T-cell (primary cell): ENCODE results near the gene ABCC3. TPM values are rescaled to one million over a fixed set of nuclear protein-coding genes. Genes with fewer than 3 reads are reported as not detected.

Experiments
- ATAC-seq, 4 experiments: fragments of 200-7000 bp in 3 of 4; fragments of 150-1000 bp in 1 of 4; cut with Tn5 transposase; replicated peaks in 1 of 4; 1 replicate in 3 of 4; 2 replicates in 1 of 4; pipeline ENCODE4 v1.10.0; 2021; ENCODE audit warnings: moderate library complexity in 3 of 4, mild to moderate bottlenecking in 2 of 4, moderate number of reproducible peaks in 1 of 4
- CTCF ChIA-PET, 2 donors: fragments of 300-600 bp; sonication (Branson Sonifier 250); formaldehyde crosslinking; loops; one replicate each; lab custom pipeline; 2022; ENCODE audit warnings: antibody characterized with exemption in 2 of 2; lab: Charles Lee
- POLR2A ChIA-PET, 2 donors: fragments of 300-600 bp; sonication (Branson Sonifier 250); formaldehyde crosslinking; loops; one replicate each; lab custom pipeline; 2022; ENCODE audit warnings: antibody characterized with exemption in 2 of 2; lab: Charles Lee
- DNase-seq, 35 experiments: peaks; one replicate each; pipeline versions ENCODE4 v3.0.0 to v3.0.0-alpha.2; 2013 to 2023
- H3K27ac ChIP-seq: one replicate; pipeline ENCODE4 v1.5.1; 2013; ENCODE audit warnings: low read length
- H3K27me3 ChIP-seq, 2 experiments: replicated peaks in 1 of 2; 1 replicate in 1 of 2; 2 replicates in 1 of 2; pipeline versions ENCODE4 v1.6.1 to v1.7.0; 2013; ENCODE audit warnings: low read length in 1 of 2, mixed read lengths in 1 of 2; ENCODE audit not compliant: control insufficient read depth in 2 of 2, insufficient read depth in 2 of 2; ENCODE audit errors: extremely low read depth in 1 of 2
- H3K36me3 ChIP-seq, 2 donors: 1 replicate in 1 of 2; 2 replicates in 1 of 2; pipeline versions ENCODE4 v1.6.1 to v1.7.0; 2013; ENCODE audit warnings: low read length in 1 of 2; ENCODE audit not compliant: control insufficient read depth in 2 of 2, insufficient read depth in 1 of 2; ENCODE audit errors: extremely low read depth in 1 of 2
- H3K4me1 ChIP-seq, 2 experiments: 1 replicate in 1 of 2; 2 replicates in 1 of 2; pipeline versions ENCODE4 v1.6.1 to v1.7.0; 2013; ENCODE audit warnings: low read length in 2 of 2, mixed read lengths in 1 of 2; ENCODE audit not compliant: insufficient read depth in 2 of 2, control insufficient read depth in 1 of 2; ENCODE audit errors: extremely low read depth in 1 of 2
- H3K4me3 ChIP-seq, 2 donors: 1 replicate in 1 of 2; 2 replicates in 1 of 2; pipeline versions ENCODE4 v1.5.1 to v1.7.0; 2013; ENCODE audit warnings: mild to moderate bottlenecking in 2 of 2, low read length in 1 of 2, moderate library complexity in 1 of 2; ENCODE audit not compliant: control insufficient read depth in 1 of 2; ENCODE audit errors: extremely low read depth in 1 of 2
- H3K9me3 ChIP-seq: 2 replicates; pipeline ENCODE4 v1.7.0; 2013
- H3K27ac Mint-ChIP-seq, 2 donors: one replicate each; pipeline ENCODE4 v1.8.0; 2020 to 2021; ENCODE audit warnings: mild to moderate bottlenecking in 2 of 2, mixed read lengths in 2 of 2
- H3K27me3 Mint-ChIP-seq, 2 donors: one replicate each; pipeline ENCODE4 v1.8.0; 2021 to 2022; ENCODE audit warnings: mixed read lengths in 2 of 2
- H3K36me3 Mint-ChIP-seq: one replicate; pipeline ENCODE4 v1.8.0; 2021; ENCODE audit warnings: mixed read lengths
- H3K4me1 Mint-ChIP-seq, 3 donors: one replicate each; pipeline ENCODE4 v1.8.0; 2020 to 2022; ENCODE audit warnings: mixed read lengths in 3 of 3, mild to moderate bottlenecking in 1 of 3
- H3K4me3 Mint-ChIP-seq, 3 donors: one replicate each; pipeline ENCODE4 v1.8.0; 2020 to 2022; ENCODE audit warnings: mild to moderate bottlenecking in 3 of 3, mixed read lengths in 3 of 3, moderate library complexity in 3 of 3
- H3K9me3 Mint-ChIP-seq, 3 donors: one replicate each; pipeline ENCODE4 v1.8.0; 2020 to 2022; ENCODE audit warnings: mixed read lengths in 3 of 3
- WGBS: methylation state at CpG from one replicate; pipeline ENCODE4 v1.1.5; 2013; ENCODE audit warnings: missing lambda C conversion rate; ENCODE audit not compliant: insufficient coverage; 5-methylcytosine and 5-hydroxymethylcytosine counted together
- total RNA-seq, 35 experiments: library from RNA in 6 of 35; stranded (reverse) in 6 of 35; fragments of 120-200 nt in 1 of 35; gene quantifications; one replicate each; pipeline versions ENCODE4 v1.2.1 to v1.2.4 and lab custom pipeline; 2013 to 2026

ABCC3 gene
- total RNA-seq, 5 donors from 2014 or later (not counting 1 experiment from before 2014, with no cell fraction given): 0.75 to 2.2 (median 1.5) TPM; not detected in 1

GRCh38 chr17:50589095-50589705, 45.5 kb upstream of the ABCC3 start:
- no peak overlapping the region for H3K27ac Mint-ChIP-seq

GRCh38 chr17:50590946-50591737, 43.5 kb upstream of the ABCC3 start:
- Histone ChIP-seq H3K27me3 (peaks cover 0 to 44% of the 10 kb centered on the region in 2 experiments), H3K27ac (no peak overlapping the region), H3K4me1 (no peaks in the 10 kb centered on the region), H3K36me3 (no peaks in the 10 kb centered on the region), H3K4me3 (no peak overlapping the region), H3K9me3 (no peaks in the 10 kb centered on the region)
- H3K4me3 Mint-ChIP-seq: no peak overlapping the region
- no peak for DNase-seq
- ChIA-PET CTCF (no interaction called here), POLR2A (no interaction called here)
- no peak for ATAC-seq
- no peaks in the 10 kb centered on the region for H3K36me3 Mint-ChIP-seq
- no peaks in the 10 kb centered on the region for H3K9me3 Mint-ChIP-seq
- no peaks in the 10 kb centered on the region for H3K4me1 Mint-ChIP-seq
- peaks cover 3 to 4% of the 10 kb centered on the region in 2 donors for H3K27me3 Mint-ChIP-seq
- WGBS: 96% methylated on average over 18 of the region's 24 CpGs
- H3K27ac Mint-ChIP-seq: no peak overlapping the region

More at GRCh38 chr17:50589095-50589705, 45.5 kb upstream of the ABCC3 start:
- Mint-ChIP-seq H3K27me3 (peaks cover 4 to 5% of the 10 kb centered on the region in 2 donors), H3K36me3 (no peaks in the 10 kb centered on the region), H3K4me3 (no peak overlapping the region), H3K9me3 (no peaks in the 10 kb centered on the region), H3K4me1 (no peaks in the 10 kb centered on the region)
- Histone ChIP-seq H3K4me3 (no peak overlapping the region), H3K27me3 (peaks cover 0 to 34% of the 10 kb centered on the region in 2 experiments), H3K4me1 (no peaks in the 10 kb centered on the region), H3K27ac (no peak overlapping the region), H3K9me3 (no peaks in the 10 kb centered on the region), H3K36me3 (no peaks in the 10 kb centered on the region)
- DNase-seq (no peak), ATAC-seq (no peak)
- ChIA-PET CTCF (interaction anchor here in 1 of 2 donors (0.6 kb wide), 1 partner anchor 116 kb away, joined by 5 read pairs; no protein-coding TSS in a partner anchor), POLR2A (no interaction called here)
- 57% methylated on average over 10 of the region's 10 CpGs for WGBS

- CTCF ChIA-PET: no interaction called here
- DNase-seq (no peak), ATAC-seq (no peak)
Measured at GRCh38 chr17:50593321-50593720, 41.4 kb upstream of the ABCC3 start.

GRCh38 chr17:50594128-50594823, 40.4 kb upstream of the ABCC3 start:
- no peak overlapping the region for H3K27ac Mint-ChIP-seq
- peaks cover 3 to 4% of the 10 kb centered on the region in 2 donors for H3K27me3 Mint-ChIP-seq
- ATAC-seq: no peak
- Histone ChIP-seq H3K36me3 (no peaks in the 10 kb centered on the region), H3K4me3 (no peak overlapping the region), H3K27ac (no peak overlapping the region), H3K27me3 (peaks cover 0 to 40% of the 10 kb centered on the region in 2 experiments), H3K9me3 (no peaks in the 10 kb centered on the region), H3K4me1 (no peaks in the 10 kb centered on the region)
- no peaks in the 10 kb centered on the region for H3K9me3 Mint-ChIP-seq
- H3K36me3 Mint-ChIP-seq: no peaks in the 10 kb centered on the region
- CTCF ChIA-PET: no interaction called here
- POLR2A ChIA-PET: no interaction called here
- DNase-seq: no peak
- no peak overlapping the region for H3K4me3 Mint-ChIP-seq
- no peaks in the 10 kb centered on the region for H3K4me1 Mint-ChIP-seq
- 86% methylated on average over 1 of the region's 11 CpGs for WGBS

More at GRCh38 chr17:50593321-50593720, 41.4 kb upstream of the ABCC3 start:
- Histone ChIP-seq H3K27ac (no peak overlapping the region), H3K9me3 (no peaks in the 10 kb centered on the region), H3K4me1 (no peaks in the 10 kb centered on the region), H3K36me3 (no peaks in the 10 kb centered on the region), H3K27me3 (peaks cover 0 to 43% of the 10 kb centered on the region in 2 experiments), H3K4me3 (no peak overlapping the region)
- no peaks in the 10 kb centered on the region for H3K4me1 Mint-ChIP-seq
- POLR2A ChIA-PET: no interaction called here
- no peaks in the 10 kb centered on the region for H3K36me3 Mint-ChIP-seq
- H3K27ac Mint-ChIP-seq: no peak overlapping the region
- 43% methylated on average over 4 of the region's 10 CpGs for WGBS
- no peak overlapping the region for H3K4me3 Mint-ChIP-seq
- H3K27me3 Mint-ChIP-seq: peaks cover 3 to 4% of the 10 kb centered on the region in 2 donors
- no peaks in the 10 kb centered on the region for H3K9me3 Mint-ChIP-seq

- H3K27me3 Mint-ChIP-seq: peaks cover 3 to 4% of the 10 kb centered on the region in 2 donors
- WGBS: 92% methylated on average over 10 of the region's 21 CpGs
- H3K27ac Mint-ChIP-seq: no peak overlapping the region
- ChIA-PET POLR2A (no interaction called here), CTCF (no interaction called here)
- peaks cover 0 to 42% of the 10 kb centered on the region in 2 experiments for H3K27me3 ChIP-seq
- no peaks in the 10 kb centered on the region for H3K36me3 ChIP-seq
- no peak overlapping the region for H3K27ac ChIP-seq
- DNase-seq (no peak), ATAC-seq (no peak)
- no peaks in the 10 kb centered on the region for H3K4me1 ChIP-seq
- H3K9me3 Mint-ChIP-seq: no peaks in the 10 kb centered on the region
- H3K36me3 Mint-ChIP-seq: no peaks in the 10 kb centered on the region
- H3K4me3 Mint-ChIP-seq: no peak overlapping the region
- H3K9me3 ChIP-seq: no peaks in the 10 kb centered on the region
- H3K4me1 Mint-ChIP-seq: no peaks in the 10 kb centered on the region
- no peak overlapping the region for H3K4me3 ChIP-seq
Measured at GRCh38 chr17:50594892-50595291, 39.8 kb upstream of the ABCC3 start.

GRCh38 chr17:50596191-50597037, 38.3 kb upstream of the ABCC3 start:
- ChIA-PET CTCF (no interaction called here), POLR2A (no interaction called here)
- Mint-ChIP-seq H3K4me1 (no peaks in the 10 kb centered on the region), H3K4me3 (no peak overlapping the region), H3K27me3 (peaks cover 3 to 4% of the 10 kb centered on the region in 2 donors), H3K36me3 (no peaks in the 10 kb centered on the region), H3K27ac (no peak overlapping the region), H3K9me3 (no peaks in the 10 kb centered on the region)
- H3K4me3 ChIP-seq: no peak overlapping the region
- H3K27me3 ChIP-seq: peaks cover 0 to 44% of the 10 kb centered on the region in 2 experiments
- no peak overlapping the region for H3K27ac ChIP-seq
- ATAC-seq: no peak
- DNase-seq: no peak
- 82% methylated on average over 22 of the region's 34 CpGs for WGBS
- H3K9me3 ChIP-seq: no peaks in the 10 kb centered on the region
- H3K36me3 ChIP-seq: no peaks in the 10 kb centered on the region
- no peaks in the 10 kb centered on the region for H3K4me1 ChIP-seq
